Activated gamma-delta T cell treated with anti-CD3 and anti-CD28 coated beads, Interleukin-2, amount 50 U/mL, for 16 hours (primary cell): ENCODE measurements around the gene MYO18A.
"Not testable (repeated sequence)": the region's sequence is repeated elsewhere in the genome, so short reads cannot be mapped to it uniquely, and the experiment has no call there.

Experiments used
- DNase-seq: peaks from one replicate; pipeline ENCODE4 v3.0.0-alpha.2; 2020; ENCODE audit warnings: low read depth

Gene MYO18A

DNA sequence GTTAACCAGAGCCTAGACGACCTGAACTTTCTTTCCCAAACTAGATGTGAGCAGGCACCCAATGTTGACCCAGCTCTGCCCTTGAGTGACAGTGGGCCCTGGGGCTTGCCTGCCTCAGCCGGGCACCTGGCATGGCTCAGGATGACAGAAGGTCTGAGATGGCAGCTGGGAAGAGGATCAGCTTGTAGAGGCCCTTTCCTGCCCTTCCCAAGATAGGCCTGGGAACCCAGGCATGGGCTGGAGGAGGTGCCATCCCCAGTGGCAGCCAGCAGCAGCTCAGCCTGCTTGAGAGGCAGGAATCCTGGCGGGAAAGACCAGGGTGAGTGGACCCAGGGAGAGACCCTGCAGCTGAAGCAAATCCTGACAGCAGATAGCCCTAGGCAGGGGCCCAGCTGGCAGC lies 78.2 kb downstream of the MYO18A start:
- no peak for DNase-seq

DNA sequence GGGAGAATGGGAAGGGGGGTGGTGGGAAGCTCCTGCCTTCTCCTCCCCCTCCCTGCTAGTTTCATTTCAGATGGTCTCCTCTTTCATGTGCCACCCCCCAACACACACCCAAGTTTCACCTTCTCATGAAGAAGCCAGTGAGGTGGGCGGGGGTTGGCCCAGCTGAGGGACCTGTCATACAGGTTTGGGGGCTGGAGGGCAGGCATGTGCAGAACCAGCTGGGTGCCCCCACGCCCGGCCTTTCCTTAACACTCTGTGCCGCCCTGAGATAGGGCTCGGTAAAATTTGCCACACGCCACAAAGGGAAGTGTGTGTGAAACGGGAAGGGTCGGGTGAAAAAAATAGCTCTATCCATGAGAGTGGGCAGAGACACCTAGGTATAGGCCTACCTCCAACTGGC lies 79.9 kb downstream of the MYO18A start:
- no peak for DNase-seq

DNA sequence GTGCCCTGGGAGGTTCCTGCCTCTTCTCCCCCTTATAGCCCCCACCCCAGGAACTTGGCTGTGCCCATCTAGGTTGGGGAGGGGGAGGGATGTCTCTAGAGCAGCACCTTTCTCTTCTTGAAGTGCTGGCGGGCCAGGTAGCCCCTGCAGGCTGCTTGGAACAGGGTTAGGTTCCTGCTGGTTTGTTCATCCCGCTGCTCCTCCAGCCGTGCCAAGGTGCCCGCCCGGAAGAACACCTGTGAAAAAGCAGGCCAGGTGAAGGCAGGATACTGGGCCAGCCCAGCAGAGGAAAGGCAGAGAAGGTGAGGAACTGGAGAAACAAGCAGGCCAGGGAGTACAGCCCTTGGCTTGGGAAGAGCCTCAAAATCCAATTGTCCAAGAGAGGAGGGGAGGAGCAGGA lies 80.7 kb downstream of the MYO18A start:
- no peak for DNase-seq

- no peak for DNase-seq
These were observed 84.1 kb downstream of the MYO18A start for GRCh38 chr17:29096094-29096493.

- DNase-seq = no peak
These were observed 84.8 kb downstream of the MYO18A start for GRCh38 chr17:29095439-29095838.

DNA sequence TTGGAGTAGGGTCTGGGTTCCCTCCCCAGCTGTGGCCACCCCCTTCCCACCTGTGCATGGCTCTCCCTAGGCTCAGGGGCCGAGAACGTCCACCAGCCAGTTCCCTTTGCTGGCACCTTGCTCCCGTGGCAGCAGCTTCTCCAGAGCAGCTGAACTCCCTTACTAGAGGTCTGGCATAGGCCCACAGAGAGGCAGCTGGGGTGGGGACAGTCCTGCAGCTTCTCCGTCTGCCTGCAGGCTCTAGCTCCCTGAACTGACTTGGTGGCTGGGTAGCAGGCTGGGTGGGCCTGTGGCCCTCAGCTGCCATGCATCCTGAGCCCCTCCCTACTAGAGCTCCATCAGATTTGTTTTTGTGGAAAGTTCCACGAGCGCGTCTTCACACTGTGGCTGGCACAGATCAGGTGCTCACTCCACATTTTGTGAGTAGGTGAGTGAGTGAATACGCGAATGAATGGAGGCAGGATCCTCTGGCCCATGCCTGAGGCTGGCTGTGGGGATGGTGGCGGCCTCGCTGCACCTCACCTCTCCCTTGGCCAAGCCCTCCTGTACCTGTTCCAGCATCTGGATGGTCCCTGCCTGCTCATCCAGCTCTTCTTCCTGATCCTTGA lies 86.0 kb downstream of the MYO18A start:
- no peak for DNase-seq

DNA sequence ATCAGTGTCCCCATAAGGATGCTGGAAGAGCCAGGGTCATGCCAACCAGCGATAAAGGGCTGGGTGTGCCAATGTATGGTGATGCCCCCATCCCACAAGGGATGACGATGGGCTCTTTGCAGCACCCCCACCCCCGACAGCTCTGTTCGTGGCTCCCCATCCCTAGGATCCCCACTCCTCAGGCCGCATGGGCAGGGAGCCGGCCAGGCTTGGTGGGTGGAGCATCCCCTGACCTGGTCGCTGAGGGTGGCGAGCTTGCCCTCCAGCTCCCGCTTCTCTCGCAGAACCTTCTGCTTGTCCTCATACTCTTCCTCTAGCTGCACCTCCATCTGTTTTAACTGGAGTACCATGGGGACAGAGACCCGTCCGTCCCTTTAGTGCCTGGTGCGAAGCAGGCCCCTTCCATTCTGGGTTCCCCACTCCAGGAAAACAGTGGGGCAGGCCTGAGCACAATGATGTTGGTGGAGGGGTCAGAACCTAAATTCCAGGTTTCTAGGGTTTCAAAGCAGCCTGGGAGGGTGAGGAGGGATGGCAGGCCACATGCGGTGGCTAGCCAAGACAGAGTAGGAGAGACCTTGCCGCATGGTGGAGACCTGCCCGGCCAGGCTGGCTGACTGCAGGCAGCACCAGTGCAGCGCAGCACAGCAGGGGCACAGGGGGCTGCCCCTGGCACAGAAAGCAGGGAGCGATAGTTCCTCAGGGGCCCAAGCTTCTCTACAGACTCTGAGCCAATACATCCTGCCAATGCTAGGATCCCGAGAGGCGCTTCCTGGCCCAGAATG lies 86.9 kb downstream of the MYO18A start:
- no peak for DNase-seq

DNA sequence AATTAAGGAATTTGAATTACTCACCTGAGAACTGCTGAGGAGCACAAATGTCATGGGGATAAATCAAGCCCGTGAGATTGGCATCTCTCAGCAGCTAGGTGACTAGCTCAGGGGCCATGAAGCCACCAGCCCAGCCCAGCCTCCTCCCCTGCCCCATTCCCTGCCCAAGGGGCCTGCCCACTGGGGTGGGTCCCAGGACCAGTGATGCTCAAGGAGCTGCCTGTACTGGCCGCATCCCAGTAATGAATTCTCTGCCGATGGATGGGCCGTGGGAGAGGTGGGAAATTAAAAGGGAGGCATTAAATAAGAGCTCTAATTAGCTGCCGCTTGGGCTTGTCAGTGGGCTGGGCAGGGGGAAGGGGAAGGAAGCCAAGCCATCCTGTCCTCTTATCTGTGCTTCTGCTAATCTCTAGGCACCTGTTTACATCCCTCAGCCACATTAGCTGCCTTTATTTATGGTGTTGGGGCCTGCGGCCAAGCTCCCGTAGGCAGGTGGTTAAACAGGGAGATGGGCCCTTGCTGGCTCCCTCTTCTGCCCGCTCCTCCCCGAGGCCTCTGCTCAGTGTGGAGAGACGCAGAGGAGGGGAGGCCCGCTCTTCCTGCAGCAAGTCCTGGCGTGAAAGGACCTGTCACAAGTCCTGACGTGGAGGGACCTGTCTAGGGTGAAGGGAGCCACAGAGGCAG lies 88.5 kb downstream of the MYO18A start:
- no peak for DNase-seq

DNA sequence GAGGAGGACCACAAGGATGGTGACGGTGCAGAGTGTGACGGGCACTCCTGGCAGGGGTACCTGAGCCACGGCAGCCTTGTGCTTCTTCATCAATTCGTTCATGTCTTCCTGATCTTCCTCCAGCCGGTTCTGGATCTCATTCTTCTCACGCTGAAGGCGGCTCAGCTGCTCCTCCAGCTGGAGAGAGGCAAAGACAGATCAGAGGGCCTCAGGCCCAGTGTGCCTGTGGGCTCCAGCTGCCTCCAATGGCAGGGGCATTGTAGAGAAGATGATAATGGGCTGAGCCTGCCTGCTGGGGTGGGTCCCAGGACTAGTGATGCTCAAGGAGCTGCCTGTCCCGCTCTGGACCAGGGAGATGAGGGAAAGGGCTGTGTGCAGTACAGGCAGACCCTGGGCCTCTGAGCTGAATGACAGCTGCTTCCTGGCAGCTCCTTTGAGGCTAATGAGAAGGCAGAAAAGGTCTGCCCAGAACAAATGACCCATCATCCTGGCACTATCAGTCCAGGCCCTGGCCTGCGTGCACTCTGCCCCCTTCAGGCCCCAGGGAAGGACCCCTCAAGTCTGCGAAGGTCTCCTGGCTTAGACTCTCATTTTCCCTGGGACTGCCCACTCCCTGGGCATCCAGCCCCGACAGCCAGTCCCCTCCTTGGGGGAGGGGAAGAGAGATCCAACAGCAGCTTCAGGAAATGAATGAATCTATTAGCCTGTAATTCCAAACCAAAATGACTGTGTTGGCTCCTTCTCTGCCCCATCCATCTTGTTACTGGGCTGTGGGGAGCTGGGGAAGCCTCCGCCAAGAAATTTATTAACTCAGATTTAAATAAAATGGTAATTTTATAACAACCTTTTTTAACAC lies 89.2 kb downstream of the MYO18A start:
- DNase-seq = no peak

- DNase-seq = no peak
These were observed 90.1 kb downstream of the MYO18A start for GRCh38 chr17:29090108-29090507.

GRCh38 chr17:29089601-29090044 lies 90.6 kb downstream of the MYO18A start:
- DNase-seq = no peak

DNA sequence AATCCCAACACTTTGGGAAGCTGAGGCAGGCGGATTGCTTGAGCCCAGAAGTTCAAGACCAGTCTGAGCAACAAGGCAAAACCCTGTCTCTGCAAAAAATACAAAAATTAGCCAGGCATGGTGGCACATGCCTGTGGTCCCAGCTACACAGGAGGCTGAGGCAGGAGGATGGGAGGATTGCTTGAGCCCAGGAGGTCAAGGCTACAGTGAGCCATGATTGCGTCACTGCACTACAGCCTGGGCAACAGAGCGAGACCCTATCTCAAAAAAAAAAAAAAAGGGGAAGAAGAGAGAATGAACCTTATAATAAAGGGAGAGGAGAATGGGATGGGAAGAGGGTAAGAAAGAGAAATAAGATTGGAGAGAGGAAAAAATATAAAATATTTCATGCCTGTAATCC lies 91.4 kb downstream of the MYO18A start:
- DNase-seq = not testable (repeated sequence)

- no peak for DNase-seq
These were observed 93.4 kb downstream of the MYO18A start for GRCh38 chr17:29086628-29087332.

- DNase-seq = no peak
These were observed 95.0 kb downstream of the MYO18A start for GRCh38 chr17:29085223-29085622.

DNA sequence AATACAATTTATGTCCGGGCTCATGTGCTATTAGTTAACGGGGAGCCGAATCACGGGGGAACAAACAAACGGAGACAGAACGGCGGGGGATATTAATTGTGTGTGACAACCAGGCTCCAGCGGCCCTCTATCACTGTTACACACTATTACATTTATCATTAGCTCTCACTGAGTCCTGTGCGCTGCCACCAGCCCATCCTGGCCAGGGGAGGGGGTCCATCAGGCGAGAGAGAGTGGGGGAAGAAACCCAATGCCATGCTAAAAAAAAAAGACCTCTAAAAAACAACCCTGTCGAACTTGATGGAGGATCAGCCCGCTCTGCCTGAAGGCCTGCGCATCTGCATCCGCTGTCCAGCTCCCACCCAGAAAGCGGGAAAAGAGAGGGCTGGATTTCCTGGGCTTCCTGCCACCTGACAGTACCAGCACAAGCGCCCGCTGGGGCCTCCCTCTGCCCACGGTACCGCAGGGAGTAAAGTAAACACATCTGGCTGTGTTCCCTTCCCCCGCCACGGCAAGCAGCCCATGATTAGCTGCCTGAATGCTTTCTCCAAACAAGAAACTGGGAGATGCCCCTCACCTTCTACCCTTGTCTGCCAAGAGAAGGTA lies 95.6 kb downstream of the MYO18A start:
- no peak for DNase-seq

DNA sequence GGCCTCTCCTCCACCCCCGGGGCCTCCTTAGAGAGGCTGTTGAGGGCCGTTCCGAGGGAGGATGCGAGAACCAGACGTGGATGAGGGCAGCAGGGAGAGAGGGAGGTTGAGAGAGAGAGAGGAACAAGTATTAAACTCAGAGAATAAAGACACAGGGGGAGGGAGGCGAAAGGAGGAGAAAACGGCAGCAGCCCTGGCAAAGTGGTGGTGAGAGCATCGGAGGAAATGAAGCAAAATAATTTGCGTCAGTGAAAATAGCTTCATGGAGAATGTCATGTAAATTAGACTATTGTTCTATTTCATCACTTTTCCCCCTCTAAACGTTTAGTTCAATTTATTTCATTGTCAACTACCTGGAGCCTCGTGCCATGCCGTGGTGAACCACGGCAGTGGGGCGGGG lies 99.2 kb downstream of the MYO18A start:
- no peak for DNase-seq

GRCh38 chr17:29080323-29080722 lies 99.9 kb downstream of the MYO18A start:
- no peak for DNase-seq

DNA sequence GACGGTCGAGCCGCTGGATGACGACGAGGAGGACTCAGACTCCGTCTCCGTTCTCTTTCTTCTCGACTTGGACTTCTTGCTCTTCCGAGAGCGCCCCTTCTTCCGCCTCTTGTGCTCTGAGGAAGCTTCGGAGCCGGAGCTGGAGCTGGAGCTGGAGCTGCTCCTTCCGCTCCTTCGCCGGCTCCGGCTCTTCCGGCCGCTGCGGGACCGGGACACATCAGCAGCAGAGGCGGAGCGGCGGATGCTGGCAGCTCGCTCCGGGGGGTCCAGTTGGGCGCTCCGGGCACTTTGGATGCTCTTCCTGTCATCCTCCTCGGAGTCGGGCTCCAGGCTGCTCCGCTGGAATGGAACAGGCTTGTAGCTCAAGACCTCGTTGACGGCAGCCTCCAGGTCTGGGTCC lies 100.3 kb downstream of the MYO18A start:
- no peak for DNase-seq

GRCh38 chr17:29079433-29079832 lies 100.8 kb downstream of the MYO18A start:
- DNase-seq = no peak

DNA sequence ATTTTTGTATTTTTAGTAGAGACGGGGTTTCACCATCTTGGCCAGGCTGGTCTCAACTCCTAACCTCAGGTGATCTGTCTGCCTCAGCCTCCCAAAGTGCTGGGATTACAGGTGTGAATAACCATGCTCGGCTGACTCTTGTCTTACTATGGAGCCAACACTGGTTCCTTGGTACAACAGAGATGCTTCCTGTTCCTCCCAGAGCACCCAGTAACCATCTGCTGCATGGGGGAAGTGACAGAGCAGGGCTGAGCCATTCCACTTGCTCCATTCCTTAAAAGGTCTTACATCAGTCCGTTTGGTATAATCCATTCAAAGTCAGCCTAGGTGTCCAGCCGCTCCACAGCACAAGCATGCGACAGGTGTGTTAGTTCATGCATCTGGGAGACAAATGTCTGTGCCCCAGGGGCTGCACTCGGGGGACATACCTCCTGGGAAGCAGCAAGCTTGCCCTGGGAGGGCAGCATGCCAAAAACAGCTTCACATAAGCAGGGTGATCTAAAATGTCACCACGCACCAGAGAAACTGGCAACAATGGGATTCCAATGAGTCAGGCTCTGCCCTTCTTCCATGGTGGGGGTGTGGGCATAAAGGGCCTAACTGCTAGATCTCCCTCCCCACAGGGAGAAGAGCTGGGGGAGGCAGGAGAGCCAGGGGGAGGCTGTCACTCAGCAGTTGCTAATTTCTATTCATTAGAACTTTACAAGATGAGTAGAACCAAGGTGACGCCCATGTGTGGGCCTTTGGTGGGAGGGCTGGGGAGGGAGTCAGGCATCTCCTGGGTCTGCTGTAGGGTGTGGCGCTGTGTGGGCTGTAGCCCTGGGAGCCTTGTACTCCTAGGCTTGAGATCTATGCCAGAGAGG lies 101.8 kb downstream of the MYO18A start:
- DNase-seq = no peak
